ENCODE measurements around the gene ALDH3B2.
A peak's percentile ranks its signal among the peaks of the same experiment; 100 is the strongest.
"Not testable (repeated sequence)": the region's sequence is repeated elsewhere in the genome, so short reads cannot be mapped to it uniquely, and the experiment has no call there.

Gene ALDH3B2

DNA sequence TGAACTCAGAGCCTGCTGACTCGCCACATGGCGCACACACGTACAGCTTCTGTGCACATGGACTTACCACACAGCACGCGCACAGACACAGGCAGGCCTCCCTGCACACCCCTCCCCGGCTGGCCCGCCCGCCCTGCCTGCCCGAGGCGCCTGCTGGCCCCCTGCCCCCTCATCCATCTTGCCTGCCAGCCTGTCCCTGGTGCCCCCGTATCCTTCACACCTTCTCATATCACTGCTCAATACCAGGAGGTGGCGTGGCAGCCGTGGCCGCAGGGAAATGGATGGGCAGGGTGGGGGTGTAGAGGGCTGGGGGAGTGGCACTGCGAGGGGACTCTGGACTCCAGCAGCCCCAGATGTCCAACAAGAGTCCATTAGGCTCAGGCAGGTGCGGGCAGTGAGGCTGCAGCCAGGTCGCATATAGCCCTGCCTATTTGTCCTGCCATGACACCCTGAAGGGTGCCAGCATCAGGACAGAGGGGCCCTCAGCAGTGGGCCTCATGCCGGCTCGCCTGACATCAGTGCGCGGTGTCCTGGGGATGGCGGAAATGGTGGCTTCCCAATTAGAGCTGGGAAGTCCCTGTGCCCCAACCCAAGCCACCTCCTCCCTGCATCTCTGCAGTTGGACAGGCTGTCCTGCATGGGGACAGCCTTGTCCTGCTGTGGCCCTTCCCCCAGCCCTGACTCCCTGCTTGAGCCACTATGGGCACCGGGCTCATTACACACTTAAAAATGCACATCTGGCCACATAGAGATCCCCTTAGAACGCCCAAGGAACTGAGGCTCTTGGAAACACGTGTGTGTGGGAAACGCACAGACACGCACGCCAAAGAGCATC is 32.9 kb downstream of the ALDH3B2 start:
- DNase-seq (ENCODE audit: low spot score) = no peak

DNA sequence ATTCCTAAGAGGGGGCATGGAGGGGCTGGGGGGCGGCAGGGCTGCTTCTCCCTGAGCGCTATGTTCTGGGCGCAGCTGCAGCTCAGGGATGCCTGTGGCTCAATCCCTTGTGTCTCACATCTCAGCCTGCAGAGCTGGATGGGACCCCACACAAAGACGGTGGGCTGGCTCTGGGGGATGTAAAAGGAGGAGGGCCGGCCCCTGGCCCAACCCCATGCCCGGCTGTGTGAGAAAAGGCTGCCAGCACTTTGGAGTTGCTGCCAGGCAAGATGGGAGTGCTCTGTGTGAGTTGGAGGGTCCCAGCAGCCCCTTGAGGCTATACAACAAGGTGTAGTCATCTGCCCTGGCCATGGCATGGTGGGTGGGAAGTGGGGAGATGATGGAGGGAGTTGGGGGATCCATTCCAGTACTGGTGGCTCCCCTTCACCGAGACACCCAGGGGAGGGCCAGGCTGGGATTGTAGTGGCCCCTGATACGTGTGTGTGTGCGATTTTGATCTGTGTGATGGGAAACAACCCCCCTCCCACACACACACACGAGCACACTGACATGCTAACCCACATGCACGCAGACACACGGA is 33.6 kb downstream of the ALDH3B2 start:
- no peak for DNase-seq (ENCODE audit: low spot score)

DNA sequence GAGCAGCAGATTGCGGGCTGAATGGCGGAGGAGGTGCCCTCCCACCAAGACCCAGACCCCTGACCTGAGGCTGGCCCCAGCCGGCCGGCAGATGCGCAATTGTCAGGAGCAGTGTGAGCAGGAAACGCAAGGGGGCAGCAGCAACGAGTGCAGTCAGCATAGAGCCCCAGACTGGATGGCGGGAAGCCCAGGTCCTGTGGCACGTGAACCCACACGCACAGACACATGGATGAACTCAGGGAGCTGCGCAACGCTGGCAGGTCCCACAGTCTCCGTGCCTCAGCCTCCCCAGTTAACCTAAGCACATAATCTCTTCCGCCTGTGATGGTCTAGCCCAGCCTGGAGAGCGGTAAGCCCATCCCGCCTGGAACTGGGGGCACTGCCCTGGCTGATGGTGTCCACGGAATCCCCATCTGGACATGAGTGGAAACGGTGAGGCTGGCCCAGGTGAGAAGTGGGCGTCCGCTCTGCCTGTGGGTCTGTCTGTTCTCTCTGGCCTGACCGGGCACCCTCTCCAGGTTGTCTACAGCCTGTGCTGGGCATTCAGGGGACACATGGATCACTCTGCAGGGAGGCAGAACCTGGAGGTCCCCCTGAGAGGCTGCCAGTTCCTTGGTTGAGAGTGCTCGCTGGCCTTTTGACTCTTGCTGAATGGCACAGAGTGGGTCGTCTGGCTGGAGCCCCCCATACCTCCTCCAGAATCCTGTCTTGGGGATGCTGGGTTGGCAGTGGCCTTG is 34.2 kb downstream of the ALDH3B2 start:
- DNase-seq (ENCODE audit: low spot score) = peak; percentile 54

DNA sequence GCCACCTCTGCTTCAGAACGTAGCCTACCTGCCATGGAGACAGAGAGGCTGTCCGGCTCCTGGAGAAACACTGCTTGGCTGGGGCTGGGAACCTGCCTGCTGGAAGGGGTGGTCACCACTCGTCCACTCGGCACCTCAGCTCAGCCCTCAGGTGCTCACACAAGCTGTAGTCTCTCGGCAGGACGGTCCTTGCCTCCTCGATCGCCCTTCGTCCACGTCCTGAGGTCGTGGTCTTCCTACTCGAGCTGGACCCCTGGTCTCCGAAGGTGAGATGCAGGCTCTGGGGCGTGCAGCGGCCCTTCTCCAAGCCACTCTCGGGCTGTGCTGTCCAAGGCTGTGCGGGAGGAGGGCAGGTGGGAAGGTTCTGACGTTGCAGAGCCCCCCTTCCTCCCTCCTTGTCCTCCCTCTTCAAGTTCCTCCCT is 35.0 kb downstream of the ALDH3B2 start, which contains the start of gene TBX10:
Gene TBX10 (minus strand): TSS at position 326 of the 422 bp plus-strand sequence. CDS start 291 bp downstream, at position 35.
- DNase-seq (ENCODE audit: low spot score) = no peak

DNA sequence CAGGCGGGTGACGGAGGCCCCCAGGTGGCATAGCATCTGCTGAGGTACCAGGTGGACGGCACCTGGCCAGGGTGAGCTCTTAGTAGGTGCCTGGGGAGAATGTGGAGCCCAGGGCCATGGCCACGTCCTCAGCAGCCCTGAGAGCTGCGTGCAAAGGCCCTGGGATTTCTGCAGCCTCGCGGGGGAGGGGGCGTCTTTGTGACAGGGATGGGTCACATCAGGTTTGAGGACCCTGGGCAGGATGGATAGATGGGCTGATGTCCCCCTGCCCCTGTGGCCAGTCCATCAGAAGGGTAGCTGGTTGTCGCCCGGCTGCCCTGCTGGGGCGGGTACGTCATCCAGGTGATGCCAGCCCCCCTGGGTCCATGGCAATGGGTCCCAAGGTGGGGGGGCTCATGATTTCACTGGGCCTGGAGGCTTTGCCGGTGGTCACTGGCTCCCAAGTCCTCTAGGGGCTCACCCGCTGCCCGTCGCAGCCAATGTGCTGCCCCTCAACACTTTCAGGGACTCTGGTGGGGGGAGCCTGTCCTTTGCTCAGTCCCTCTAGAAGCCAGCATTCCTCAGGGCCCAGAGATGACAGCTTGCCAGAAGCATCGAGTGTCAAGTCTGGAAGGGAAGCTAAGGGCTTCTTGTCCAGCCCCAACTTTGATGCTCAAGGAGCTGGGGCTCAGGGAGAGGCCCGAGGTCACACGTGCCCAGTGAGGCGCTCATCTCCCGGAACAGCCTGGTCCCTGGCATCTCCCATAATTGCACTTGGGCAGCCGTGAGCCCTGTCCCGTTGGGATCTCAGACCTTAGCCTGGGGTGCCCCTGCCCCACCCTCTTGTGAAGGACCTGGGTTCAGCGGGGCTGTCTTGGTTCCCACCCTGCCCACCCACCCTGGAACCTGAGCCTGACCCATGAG is 35.6 kb downstream of the ALDH3B2 start:
- DNase-seq (ENCODE audit: low spot score) = no peak

DNA sequence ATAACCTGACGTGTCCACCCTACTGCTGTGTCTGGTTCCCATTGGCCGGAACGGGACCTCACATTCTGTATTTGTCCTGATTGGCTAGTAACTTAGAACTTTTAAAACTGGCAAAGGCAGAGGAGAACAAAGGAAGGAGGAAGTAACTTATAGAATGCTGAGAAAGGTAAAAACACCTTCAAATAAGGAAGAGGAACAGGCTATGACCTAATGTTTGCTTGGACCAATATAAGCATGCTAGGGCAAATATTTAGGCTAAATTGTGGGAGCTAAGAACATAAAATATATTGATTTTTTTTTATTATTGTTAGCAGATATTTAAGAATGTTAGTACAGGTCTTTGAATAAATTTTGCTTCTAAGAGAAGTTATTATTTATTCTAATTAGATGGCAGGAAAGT is 37.0 kb downstream of the ALDH3B2 start:
- not testable (repeated sequence) for DNase-seq (ENCODE audit: low spot score)

DNA sequence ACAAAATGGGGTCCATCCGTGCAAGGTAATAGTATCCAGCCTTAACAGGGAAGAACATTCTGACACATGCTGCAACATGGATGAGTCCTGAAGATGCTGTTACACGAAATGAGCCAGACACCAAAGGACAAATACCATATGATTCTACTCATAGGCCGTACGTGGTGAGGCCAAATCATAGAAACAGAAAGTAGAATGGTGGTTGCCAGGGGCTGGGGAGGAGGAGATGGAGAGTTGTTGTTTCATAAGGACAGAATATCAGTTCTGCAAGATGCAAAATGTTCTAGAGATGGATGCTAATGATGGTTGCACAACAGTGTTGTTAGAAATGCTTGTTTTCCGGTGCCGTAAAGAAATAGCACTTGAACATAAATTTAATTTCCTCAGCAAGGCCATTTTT is 37.5 kb downstream of the ALDH3B2 start:
- DNase-seq (ENCODE audit: low spot score) = no peak

DNA sequence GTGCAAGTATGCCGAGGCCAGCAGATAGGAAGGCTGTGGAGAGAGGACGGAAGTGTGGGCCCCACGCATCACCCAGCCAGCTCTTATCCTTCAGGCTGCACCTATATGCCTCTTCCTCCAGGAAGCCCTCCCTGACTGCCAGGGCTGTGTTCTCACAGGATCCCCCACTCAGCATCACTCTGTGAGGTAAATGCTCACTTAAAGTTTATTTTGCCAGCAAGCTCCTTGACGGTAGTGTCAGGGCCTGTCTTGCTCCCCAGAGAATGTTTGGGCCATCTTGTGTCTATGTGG is 39.2 kb downstream of the ALDH3B2 start:
- DNase-seq (ENCODE audit: low spot score) = no peak

DNA sequence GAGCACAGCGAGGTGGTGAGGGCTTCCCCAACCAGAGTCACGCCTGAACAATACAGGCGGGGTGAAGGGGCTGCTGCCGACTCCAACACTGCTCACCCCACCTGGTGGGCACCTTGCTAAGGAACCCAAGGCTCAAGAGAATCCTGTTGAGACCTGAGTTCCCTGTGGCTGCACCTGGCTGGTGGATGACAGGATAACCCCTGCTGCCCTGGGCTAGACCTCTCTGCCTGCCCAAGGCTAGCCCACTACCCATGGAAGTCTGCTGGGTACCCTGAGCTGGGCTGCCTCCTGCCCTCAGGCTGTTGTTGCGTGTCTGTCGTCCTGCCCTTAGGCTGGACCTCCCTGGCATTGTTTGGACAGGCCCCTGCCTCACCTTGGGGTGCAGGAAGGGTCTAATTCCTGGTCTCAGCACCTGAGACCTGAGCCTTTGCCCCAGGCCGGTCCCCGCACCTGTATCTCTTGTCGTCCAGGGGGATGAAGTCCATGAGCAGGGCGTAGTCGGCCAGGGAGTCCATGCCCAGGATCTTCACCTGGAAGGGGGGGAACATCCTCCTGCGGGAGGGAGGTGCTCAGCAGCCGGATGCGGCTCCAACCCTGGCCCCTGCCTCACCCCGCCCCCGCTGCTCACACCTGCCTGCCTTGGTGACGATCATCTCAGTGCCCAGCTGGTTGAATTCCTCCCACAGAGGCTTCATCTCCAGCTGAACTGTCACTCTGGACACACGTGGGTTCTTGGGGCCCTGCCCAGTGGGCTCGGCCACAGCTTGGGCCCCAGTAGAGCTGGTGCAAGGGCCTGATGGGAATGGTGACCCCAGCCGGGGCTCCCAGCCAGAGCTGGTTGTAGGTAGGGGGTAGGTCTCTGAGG is 39.8 kb downstream of the ALDH3B2 start:
- no peak for DNase-seq (ENCODE audit: low spot score)

DNA sequence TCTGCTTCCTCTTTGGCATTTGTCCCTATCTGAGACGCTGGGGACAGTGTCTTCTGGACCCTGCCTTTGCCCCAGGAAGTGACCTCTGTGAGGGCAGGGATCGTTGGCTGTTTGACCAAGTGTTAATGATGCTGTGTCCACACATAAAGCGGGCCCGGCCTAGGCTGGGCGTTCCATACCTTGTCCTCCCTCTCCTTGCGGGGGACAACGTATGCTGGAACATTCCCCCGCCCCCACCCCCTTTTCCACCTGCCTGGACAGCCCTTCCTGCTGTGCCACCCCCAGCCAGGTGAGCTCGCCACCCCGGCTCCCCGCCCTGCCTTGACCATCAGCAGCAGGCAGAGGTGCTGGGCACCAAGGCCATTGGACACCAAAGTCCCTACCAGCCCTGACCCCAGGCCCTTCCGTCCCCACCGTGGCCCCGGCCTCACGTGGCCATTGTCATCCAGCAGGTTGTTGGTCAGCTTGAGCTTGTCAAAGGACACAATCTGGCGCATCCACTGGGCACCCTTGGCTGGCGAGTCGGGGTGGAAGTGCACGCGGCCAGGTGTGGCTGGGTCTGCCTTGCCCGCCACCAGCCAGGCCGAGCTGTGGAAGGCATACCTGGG is 40.6 kb downstream of the ALDH3B2 start:
- no peak for DNase-seq (ENCODE audit: low spot score)

DNA sequence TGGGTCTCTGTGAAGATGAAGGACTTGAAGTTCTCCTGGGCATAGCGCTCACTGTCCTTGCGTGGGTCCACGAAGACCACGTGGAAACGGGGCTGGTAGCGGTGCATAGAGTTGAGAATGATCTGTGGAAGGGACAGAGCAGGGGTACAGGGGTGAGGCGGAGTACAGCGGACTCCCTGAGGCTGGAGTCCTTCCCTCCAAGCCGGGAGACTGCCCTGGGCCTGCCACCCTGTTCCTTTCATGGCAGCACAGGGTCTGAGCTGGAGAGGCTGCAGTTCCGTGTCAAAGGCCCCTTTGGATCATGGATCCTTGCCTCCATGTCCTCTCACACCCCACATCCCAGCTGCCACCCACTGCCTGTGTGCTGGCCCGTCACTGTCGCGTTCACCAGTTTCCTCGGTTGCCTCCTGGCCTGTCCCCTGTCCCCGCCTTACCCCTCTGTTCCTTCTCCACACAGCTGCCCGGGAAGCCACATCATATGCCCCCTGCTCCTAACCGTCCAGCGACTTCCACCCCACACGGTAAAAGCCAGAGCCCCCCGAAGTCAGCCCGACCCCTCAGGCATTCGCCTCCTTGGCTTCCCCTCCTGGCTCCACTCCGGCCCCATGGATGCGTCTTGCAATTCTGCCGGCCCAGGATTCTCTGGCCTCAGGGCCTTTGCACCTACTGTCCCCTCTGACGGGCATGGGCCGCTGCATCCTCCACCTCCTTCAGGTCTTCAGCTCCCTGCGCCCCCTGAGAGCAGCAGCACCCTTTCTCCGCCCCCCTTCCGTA is 41.3 kb downstream of the ALDH3B2 start:
- no peak for DNase-seq (ENCODE audit: low spot score)

DNA sequence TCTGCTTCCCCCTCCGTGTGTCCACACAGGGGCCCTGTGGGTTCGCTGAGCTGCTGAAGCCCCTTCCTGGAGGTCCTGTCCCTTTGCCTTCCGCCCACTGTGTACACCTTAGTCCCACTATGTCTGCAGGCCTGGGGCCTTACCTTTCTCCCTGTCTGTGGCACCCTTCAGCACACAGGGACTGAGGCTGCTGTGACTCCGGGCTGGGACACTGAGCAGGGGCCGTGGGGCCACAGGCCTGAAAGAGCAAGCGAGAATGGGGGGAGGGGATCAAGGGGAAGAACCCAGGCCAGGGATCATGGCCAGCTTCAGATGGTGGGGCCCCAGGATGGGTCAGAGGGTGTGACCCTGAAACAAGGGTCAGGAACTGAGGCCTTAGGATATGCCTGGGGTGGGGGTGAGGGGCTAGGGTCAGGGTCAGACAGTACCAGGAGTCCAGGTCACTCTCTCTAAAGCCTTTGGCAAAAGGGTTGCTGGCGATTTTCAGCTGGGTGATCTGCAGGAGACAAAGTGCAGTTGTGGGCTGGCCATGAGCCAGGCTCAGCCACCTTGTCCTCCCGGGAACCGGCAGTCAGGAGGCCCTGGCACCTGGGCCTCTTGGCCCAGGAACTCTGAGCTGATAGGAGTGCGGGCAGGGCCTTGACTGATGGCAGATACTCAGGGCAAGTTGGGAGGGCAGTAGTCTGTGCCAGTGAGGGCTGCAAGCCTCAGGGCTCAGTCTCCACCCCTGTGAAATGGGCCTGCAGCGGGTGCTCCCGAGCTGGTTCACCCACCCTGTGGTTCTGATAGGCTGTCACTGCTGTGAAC is 42.0 kb downstream of the ALDH3B2 start:
- DNase-seq (ENCODE audit: low spot score) = no peak

DNA sequence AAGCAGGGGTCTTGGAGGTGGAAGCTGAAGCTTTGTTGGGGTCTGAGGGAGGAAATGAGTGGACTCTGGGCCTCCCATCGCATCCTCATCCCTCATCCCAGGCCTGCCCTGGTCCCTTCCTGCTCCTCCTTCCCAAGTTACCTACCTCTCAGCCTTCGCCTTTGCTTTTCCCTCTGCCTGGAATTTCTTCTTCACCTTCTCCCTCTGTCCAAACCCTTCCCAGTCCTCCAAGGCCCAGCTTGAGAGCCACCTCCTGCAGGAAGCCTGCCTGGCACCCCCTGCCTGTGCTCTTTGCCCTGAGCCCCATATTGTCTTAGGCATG is 42.6 kb downstream of the ALDH3B2 start:
- DNase-seq (ENCODE audit: low spot score) = no peak

DNA sequence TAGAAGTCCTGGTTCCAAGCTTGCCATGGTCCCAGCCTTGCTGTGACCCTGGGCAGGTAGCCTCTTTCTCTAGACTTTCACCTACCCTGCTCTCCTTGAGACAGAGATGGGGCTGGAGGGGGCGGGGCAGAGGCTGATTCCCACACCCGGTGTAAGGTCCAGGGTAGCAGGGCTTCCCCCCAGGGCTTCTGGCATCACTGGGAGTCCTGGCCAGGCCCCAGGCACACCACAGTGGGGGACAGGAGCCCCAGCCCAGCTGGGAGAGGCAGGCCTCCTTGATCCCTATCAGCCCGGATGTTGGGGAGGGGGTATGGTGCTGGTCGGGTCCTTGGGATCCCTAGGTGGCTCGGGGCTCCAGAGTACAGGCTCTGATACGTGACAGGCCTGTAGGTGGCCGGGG is 43.0 kb downstream of the ALDH3B2 start:
- no peak for DNase-seq (ENCODE audit: low spot score)

DNA sequence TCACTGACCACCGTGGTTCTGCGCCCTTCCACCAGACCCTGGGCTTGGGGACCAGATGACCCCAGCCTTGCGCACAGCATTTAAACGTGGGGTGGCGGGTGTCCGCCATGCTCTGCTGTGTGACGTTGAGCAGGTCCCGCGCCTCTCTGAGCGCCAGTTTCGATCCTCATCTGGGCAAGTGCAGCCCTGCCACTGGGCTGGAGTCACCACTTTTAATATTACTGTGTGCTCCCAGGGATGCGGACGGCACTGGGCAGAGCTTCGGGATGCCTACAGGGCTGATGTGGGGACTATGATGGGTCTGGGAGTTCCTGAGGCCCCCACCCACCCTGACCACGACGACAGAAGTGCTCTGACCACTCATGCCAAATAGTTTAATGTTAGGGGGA is 43.5 kb downstream of the ALDH3B2 start:
- DNase-seq (ENCODE audit: low spot score) = no peak

DNA sequence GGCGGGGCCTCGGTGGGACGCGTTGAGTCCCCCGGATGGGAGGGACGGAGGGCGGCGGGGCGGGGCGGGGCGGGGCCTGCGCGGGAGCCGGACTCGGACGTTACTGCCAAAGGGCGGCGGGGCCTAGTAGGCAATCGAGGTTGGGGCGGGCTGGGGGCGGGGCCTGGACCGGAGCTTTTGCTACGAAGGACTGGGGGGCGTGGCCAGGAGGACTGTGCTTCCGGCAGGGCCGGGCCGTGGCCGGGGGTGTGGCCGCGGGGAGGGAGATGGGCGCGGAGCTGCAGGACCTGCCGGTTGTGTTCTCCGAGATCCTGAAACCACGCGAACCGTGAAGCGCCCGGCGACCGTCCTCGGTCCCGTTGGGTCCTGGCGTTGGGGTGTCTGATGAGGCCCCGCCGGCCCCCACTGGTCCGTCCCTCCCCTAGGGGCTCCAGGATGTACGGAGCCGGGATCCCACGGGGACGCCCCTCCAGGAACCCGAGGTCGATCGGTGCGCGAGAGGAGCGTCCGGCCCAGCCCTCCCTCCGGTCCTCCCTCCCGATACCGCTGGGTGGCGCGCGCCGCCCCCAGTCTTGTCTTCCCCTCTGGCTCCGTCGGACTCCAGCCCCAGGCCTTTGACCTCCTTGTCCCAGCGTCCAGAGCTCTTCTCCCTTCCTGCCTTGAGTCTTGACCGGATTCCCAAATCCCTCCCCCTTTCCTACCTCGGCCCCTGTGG is 44.0 kb downstream of the ALDH3B2 start:
- DNase-seq (ENCODE audit: low spot score) = peak; percentile 95

DNA sequence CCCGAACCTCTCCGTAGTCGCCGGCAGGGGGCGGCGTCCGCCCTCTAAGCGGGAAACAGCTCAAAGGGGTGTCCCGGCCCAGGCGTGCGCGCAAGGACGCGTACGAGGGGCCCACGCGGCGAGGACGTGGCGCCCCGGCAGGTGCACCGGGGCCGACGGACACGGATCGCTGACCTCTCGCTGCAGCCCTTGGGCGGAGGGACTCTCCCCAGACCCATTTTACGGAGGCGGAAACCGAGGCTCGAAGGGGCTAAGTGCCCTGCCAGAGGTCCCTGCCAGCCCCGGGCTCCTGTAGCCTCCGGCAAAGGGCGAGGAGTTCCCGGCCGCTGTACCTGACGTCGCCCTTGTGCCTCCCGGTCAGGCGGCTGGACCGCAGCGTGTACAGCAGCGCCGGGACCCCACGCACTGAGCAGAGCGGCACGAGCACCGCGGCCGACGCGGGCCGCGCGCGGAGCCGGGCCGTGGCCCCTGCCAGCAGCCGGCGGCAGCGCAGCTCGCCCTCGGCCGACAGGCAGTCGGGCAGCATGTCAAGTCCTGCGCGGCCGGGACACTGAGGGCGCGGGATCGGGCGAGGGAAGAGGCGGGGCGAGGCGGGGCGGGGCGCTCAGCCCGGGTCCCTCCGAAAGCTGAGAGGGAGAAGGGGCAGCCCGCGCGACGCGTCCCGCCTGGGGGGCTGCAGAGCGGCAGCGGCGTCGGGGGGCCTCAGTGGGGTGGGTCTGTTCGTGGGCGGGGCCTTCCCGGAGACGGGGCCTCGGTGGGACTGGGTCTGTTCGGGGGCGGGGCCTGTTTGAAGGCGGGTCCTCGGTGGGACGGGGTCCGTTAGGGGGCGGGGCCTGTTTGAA is 44.8 kb downstream of the ALDH3B2 start, which contains the start of gene NUDT8:
Gene NUDT8 (minus strand): TSS at position 552 of the 842 bp plus-strand sequence. CDS start 26 bp downstream, at position 526.
- DNase-seq (ENCODE audit: low spot score) = peak; percentile 89

All from CD4-positive, alpha-beta T cell treated with Interleukin-15 for 4 hours (primary cell).